Testis (tissue), 3 donors: Measurements from ENCODE around the gene ARL10. TPM values are rescaled to one million over a fixed set of nuclear protein-coding genes. Genes with fewer than 3 reads are reported as not detected.
A peak's percentile ranks its signal among the peaks of the same experiment; 100 is the strongest.

Experiments
- DNase-seq: peaks from one replicate; pipeline ENCODE4 v3.0.0-alpha.2; 2019
- H3K27ac ChIP-seq, 2 donors: fragments of 200-600 bp; sonication (generic); one replicate each; pipeline ENCODE4 v1.5.1; 2019
- H3K27me3 ChIP-seq: fragments of 200-600 bp; sonication (generic); one replicate; pipeline ENCODE4 v1.5.1; 2019
- H3K36me3 ChIP-seq: fragments of 200-600 bp; sonication (generic); one replicate; pipeline ENCODE4 v1.5.1; 2017; ENCODE audit warnings: low read depth; ENCODE audit errors: missing control alignments
- H3K4me1 ChIP-seq: fragments of 200-600 bp; sonication (generic); one replicate; pipeline ENCODE4 v1.5.1; 2019
- H3K4me3 ChIP-seq, 2 donors: fragments of 200-600 bp; sonication (generic); one replicate each; pipeline ENCODE4 v1.5.1; 2017 to 2019
- H3K9me3 ChIP-seq: fragments of 200-600 bp; sonication (generic); one replicate; pipeline ENCODE4 v1.5.1; 2017
- CTCF ChIP-seq, 3 experiments: fragments of 450-650 bp in 2 of 3; fragments of 200-600 bp in 1 of 3; sonication (generic) in 1 of 3; IDR thresholded peaks; one replicate each; pipeline ENCODE4 v1.5.1; 2016 to 2019; ENCODE audit warnings: antibody characterized with exemption in 3 of 3, mild to moderate bottlenecking in 2 of 3, moderate library complexity in 1 of 3
- POLR2A ChIP-seq: fragments of 450-650 bp; IDR thresholded peaks from one replicate; pipeline ENCODE4 v1.6.1; 2017; ENCODE audit warnings: antibody characterized with exemption, mild to moderate bottlenecking, moderate library complexity
- WGBS, 2 donors: methylation state at CpG; one replicate each; pipeline ENCODE4 v1.1.5; 2018; 5-methylcytosine and 5-hydroxymethylcytosine counted together
- intact Hi-C: fragments of 100-400 bp; cut with DNase I; formaldehyde crosslinking; loops from one replicate; pipeline ENCODE4 v1.15.1; 2023; ENCODE audit warnings: low total_unique reads
- polyA plus RNA-seq: library from polyadenylated mRNA; stranded (reverse); fragments of 350-450 nt; fragmentation: Illumina TruSeq; extraction: RNeasy Lipid Tissue Mini Kit (QIAGEN cat#74804); gene quantifications from one replicate; pipeline ENCODE4 v1.2.3, GENCODE V29; 2014; ENCODE audit warnings: low read depth, low replicate concordance; ENCODE audit not compliant: insufficient read depth
- total RNA-seq, 2 donors: library from RNA; depleted of rRNA; stranded (reverse); fragments of >200 nt; gene quantifications; one replicate each; pipeline ENCODE4 v1.2.3, GENCODE V29; 2016

ARL10 gene
- total and polyA plus RNA-seq, 3 donors from 2014 or later = 5.8 to 8.9 (median 8.3) TPM

- TF ChIP-seq POLR2A (no peak), CTCF (IDR thresholded peaks at IDR 0.05) (no peak)
- Histone ChIP-seq H3K4me1 (peaks cover 9% of the 10 kb centered on the region), H3K27ac (no peak overlapping the region), H3K27me3 (no peaks in the 10 kb centered on the region), H3K9me3 (no peaks in the 10 kb centered on the region), H3K4me3 (no peak overlapping the region), H3K36me3 (no peaks in the 10 kb centered on the region)
- 88 to 92% methylated on average over 14 to 16 of the region's 16 CpGs for WGBS, 2 donors
- DNase-seq = no peak
- intact Hi-C loops = no loop called here
Measured at GRCh38 chr5:176355400-176356178, 9.7 kb upstream of the ARL10 start.

- Histone ChIP-seq H3K36me3 (no peaks in the 10 kb centered on the region), H3K27me3 (no peaks in the 10 kb centered on the region), H3K9me3 (no peaks in the 10 kb centered on the region), H3K4me1 (peaks cover 9% of the 10 kb centered on the region), H3K27ac (no peak overlapping the region), H3K4me3 (no peak overlapping the region)
- DNase-seq = no peak
- TF ChIP-seq POLR2A = no peak
- TF ChIP-seq CTCF (IDR thresholded peaks at IDR 0.05) = no peak
- WGBS, 2 donors = 86 to 92% methylated on average over 3 of the region's 3 CpGs
- intact Hi-C loops = no loop called here
Measured at GRCh38 chr5:176356179-176356566, 9.1 kb upstream of the ARL10 start.

GRCh38 chr5:176359658-176360057 lies 5.6 kb upstream of the ARL10 start:
- Histone ChIP-seq H3K9me3 (no peaks in the 10 kb centered on the region), H3K27me3 (no peaks in the 10 kb centered on the region), H3K36me3 (no peaks in the 10 kb centered on the region), H3K4me3 (no peak overlapping the region), H3K27ac (no peak overlapping the region), H3K4me1 (peaks cover 9% of the 10 kb centered on the region)
- no peak for TF ChIP-seq POLR2A
- TF ChIP-seq CTCF (IDR thresholded peaks at IDR 0.05) = no peak
- DNase-seq = no peak
- 37 to 45% methylated on average over 4 of the region's 4 CpGs for WGBS, 2 donors
- intact Hi-C loops = no loop called here

GRCh38 chr5:176360894-176361436 lies 4.3 kb upstream of the ARL10 start:
- H3K4me3 ChIP-seq = peak overlapping the region; percentile 94 to 98
- H3K9me3 ChIP-seq = no peaks in the 10 kb centered on the region
- H3K4me1 ChIP-seq = peaks cover 9% of the 10 kb centered on the region
- 1% methylated on average over 25 to 26 of the region's 27 CpGs for WGBS, 2 donors
- peak overlapping the region; percentile 72 to 73 for H3K27ac ChIP-seq
- TF ChIP-seq POLR2A (no peak), CTCF (IDR thresholded peaks at IDR 0.05) (no peak)
- H3K27me3 ChIP-seq = no peaks in the 10 kb centered on the region
- intact Hi-C loops = no loop called here
- DNase-seq = peak; percentile 38
- no peaks in the 10 kb centered on the region for H3K36me3 ChIP-seq
